WTC11 (cell line): Measurements from ENCODE around the gene SCYL3.

Source experiments
- ATF2 ChIP-seq: sonication (generic); formaldehyde crosslinking; IDR thresholded peaks from 2 replicates; pipeline ENCODE4 v1.8.1; 2022; ENCODE audit warnings: low read depth, missing genetic modification reagents, borderline replicate concordance
- CTCF ChIP-seq: fragments of 200-600 bp; IDR thresholded peaks from 2 replicates; pipeline ENCODE4 v1.8.0; 2022; ENCODE audit warnings: antibody characterized with exemption
- ELF4 ChIP-seq: sonication (generic); formaldehyde crosslinking; IDR thresholded peaks from 2 replicates; pipeline ENCODE4 v1.8.1; 2022; ENCODE audit warnings: low read depth, mild to moderate bottlenecking, moderate library complexity, missing genetic modification reagents
- MXD4 ChIP-seq: fragments of 250-450 bp; sonication (Bioruptor Pico); IDR thresholded peaks from 2 replicates; pipeline ENCODE4 v1.8.0; 2021; ENCODE audit warnings: mild to moderate bottlenecking, moderate library complexity, borderline replicate concordance

DNA sequence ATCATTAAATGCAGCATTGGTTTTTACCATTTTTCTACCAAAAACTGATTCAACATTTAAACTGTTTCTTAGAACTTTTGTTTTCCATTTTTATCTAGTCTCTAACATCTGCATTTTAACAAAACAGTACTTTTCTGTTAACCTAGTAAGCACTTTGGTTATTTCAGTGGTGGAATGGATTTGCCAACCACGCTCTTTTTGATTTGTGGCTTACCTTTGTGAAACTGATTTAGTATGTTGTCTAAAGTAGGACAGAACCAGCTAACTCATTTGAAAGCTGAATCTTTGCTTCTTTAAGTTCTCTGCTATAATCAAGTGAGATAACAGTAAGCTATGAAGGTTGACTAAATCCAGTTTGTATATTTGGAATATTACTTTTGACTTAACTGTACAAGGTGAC lies 57.5 kb downstream of the SCYL3 start:
- TF ChIP-seq CTCF = no peak
- no peak for TF ChIP-seq MXD4 (CRISPR knock-in tag)
- TF ChIP-seq ELF4 (CRISPR knock-in tag) = no peak
- no peak for TF ChIP-seq ATF2 (CRISPR knock-in tag)
